RWPE2 (cell line): ENCODE results near the gene PHACTR1.

Source experiments
- ATAC-seq: fragments of 200-7000 bp; cut with Tn5 transposase; 3 replicates; pipeline ENCODE4 v1.9.1; 2021; ENCODE audit warnings: low read depth
- DNase-seq: peaks from one replicate; pipeline ENCODE4 v3.0.0-alpha.2; 2020; ENCODE audit warnings: low spot score
- H3K27ac ChIP-seq: fragments of 450-650 bp; 2 replicates; pipeline ENCODE4 v1.5.1; 2017; ENCODE audit warnings: mild to moderate bottlenecking; ENCODE audit not compliant: poor library complexity, severe bottlenecking
- H3K27me3 ChIP-seq: fragments of 250-450 bp; sonication (Bioruptor Pico); 2 replicates; pipeline ENCODE4 v1.5.1; 2021; ENCODE audit warnings: mild to moderate bottlenecking, moderate library complexity; ENCODE audit not compliant: insufficient read depth, poor library complexity, severe bottlenecking
- H3K36me3 ChIP-seq: fragments of 250-450 bp; sonication (Bioruptor Pico); 2 replicates; pipeline ENCODE4 v1.5.1; 2020; ENCODE audit warnings: low read depth, mild to moderate bottlenecking, moderate library complexity
- H3K4me1 ChIP-seq: fragments of 250-450 bp; sonication (Bioruptor Pico); 2 replicates; pipeline ENCODE4 v1.5.1; 2021; ENCODE audit warnings: mild to moderate bottlenecking, moderate library complexity; ENCODE audit not compliant: insufficient read depth, poor library complexity, severe bottlenecking
- H3K4me3 ChIP-seq: fragments of 250-450 bp; sonication (Bioruptor Pico); 2 replicates; pipeline ENCODE4 v1.5.1; 2021; ENCODE audit warnings: mild to moderate bottlenecking, moderate library complexity; ENCODE audit not compliant: severe bottlenecking
- H3K9me3 ChIP-seq: fragments of 250-450 bp; sonication (Bioruptor Pico); 2 replicates; pipeline ENCODE4 v1.5.1; 2021; ENCODE audit warnings: mild to moderate bottlenecking, moderate library complexity; ENCODE audit not compliant: severe bottlenecking
- TF ChIP-seq, protein P1 (sequence below): fragments of 450-650 bp; IDR thresholded peaks from one replicate; pipeline ENCODE4 v1.5.1; 2017; ENCODE audit warnings: mild to moderate bottlenecking, moderate library complexity; ENCODE audit not compliant: poor library complexity, severe bottlenecking

Gene PHACTR1

DNA sequence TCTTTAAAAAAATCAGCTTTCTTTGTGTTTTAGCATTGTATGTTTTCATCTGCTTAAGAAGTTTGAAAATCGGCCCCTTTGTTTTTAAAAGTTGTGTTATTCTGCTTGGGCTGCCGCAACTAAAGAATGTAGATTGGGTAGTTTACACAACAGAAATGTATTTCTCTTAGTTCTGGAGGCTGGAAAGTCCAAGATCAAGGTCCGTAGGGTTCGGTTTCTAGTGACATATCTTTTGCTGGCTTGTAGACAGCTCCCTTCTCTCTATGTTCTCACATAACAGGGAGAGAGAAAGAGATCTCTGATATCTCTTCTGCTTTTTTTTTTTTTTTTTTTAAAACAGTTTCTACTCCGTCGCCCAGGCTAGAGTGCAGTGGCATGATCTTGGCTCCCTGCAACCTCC is 473.1 kb downstream of the PHACTR1 start:
- H3K27me3 ChIP-seq = peaks cover 3% of the 10 kb centered on the region
- no peaks in the 10 kb centered on the region for H3K4me1 ChIP-seq
- no peak overlapping the region for H3K4me3 ChIP-seq
- no peak overlapping the region for H3K27ac ChIP-seq
- no peaks in the 10 kb centered on the region for H3K9me3 ChIP-seq
- no peaks in the 10 kb centered on the region for H3K36me3 ChIP-seq
- TF ChIP-seq, protein P1, sequence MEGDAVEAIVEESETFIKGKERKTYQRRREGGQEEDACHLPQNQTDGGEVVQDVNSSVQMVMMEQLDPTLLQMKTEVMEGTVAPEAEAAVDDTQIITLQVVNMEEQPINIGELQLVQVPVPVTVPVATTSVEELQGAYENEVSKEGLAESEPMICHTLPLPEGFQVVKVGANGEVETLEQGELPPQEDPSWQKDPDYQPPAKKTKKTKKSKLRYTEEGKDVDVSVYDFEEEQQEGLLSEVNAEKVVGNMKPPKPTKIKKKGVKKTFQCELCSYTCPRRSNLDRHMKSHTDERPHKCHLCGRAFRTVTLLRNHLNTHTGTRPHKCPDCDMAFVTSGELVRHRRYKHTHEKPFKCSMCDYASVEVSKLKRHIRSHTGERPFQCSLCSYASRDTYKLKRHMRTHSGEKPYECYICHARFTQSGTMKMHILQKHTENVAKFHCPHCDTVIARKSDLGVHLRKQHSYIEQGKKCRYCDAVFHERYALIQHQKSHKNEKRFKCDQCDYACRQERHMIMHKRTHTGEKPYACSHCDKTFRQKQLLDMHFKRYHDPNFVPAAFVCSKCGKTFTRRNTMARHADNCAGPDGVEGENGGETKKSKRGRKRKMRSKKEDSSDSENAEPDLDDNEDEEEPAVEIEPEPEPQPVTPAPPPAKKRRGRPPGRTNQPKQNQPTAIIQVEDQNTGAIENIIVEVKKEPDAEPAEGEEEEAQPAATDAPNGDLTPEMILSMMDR = no peak
- no peak for ATAC-seq
- no peak for DNase-seq

- no peaks in the 10 kb centered on the region for H3K36me3 ChIP-seq
- no peak overlapping the region for H3K4me3 ChIP-seq
- no peak overlapping the region for H3K27ac ChIP-seq
- TF ChIP-seq, protein P1 = no peak
- ATAC-seq (no peak), DNase-seq (no peak)
- H3K9me3 ChIP-seq = no peaks in the 10 kb centered on the region
- no peaks in the 10 kb centered on the region for H3K4me1 ChIP-seq
- H3K27me3 ChIP-seq = peaks cover 3% of the 10 kb centered on the region
Observed at GRCh38 chr6:13190376-13190775, 473.8 kb downstream of the PHACTR1 start.

GRCh38 chr6:13191461-13191860 is 474.9 kb downstream of the PHACTR1 start:
- TF ChIP-seq, protein P1 = no peak

GRCh38 chr6:13194852-13195251 is 478.3 kb downstream of the PHACTR1 start:
- Histone ChIP-seq H3K4me1 (no peaks in the 10 kb centered on the region), H3K9me3 (no peaks in the 10 kb centered on the region), H3K36me3 (no peaks in the 10 kb centered on the region), H3K27ac (no peak overlapping the region), H3K27me3 (no peaks in the 10 kb centered on the region), H3K4me3 (no peak overlapping the region)
- TF ChIP-seq, protein P1 = peak; percentile 75
- DNase-seq = no peak
- peak; percentile 55; the same call in 2 of the 3 replicates for ATAC-seq

More at GRCh38 chr6:13191461-13191860, 474.9 kb downstream of the PHACTR1 start:
- Histone ChIP-seq H3K27me3 (no peaks in the 10 kb centered on the region), H3K4me1 (no peaks in the 10 kb centered on the region), H3K9me3 (no peaks in the 10 kb centered on the region), H3K36me3 (no peaks in the 10 kb centered on the region), H3K4me3 (no peak overlapping the region), H3K27ac (no peak overlapping the region)
- ATAC-seq (no peak), DNase-seq (no peak)

DNA sequence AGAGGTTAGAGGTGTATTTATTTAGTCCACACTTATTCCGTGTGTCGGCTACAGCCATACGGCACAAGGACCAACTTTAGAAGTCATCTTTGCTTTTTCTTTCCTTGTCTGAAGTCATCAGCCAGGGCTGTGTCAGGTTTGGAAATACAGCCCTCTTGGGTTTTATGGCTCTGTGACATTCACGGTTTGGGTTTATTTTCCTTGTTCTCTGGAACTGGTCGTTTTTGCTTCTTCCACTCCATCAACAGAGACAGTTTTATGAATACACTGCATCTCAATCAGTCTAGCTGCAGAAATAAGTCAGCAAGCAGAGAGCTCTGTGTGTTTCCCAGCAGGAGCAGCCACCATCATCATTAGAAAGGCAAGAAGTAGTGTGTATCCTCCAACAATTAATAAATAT is 479.2 kb downstream of the PHACTR1 start:
- Histone ChIP-seq H3K36me3 (no peaks in the 10 kb centered on the region), H3K4me1 (no peaks in the 10 kb centered on the region), H3K9me3 (no peaks in the 10 kb centered on the region), H3K27ac (no peak overlapping the region), H3K4me3 (no peak overlapping the region), H3K27me3 (no peaks in the 10 kb centered on the region)
- TF ChIP-seq, protein P1 = no peak
- DNase-seq (no peak), ATAC-seq (no peak)
